ENCODE results near the gene NPAS2. TPM values are rescaled to one million over a fixed set of nuclear protein-coding genes. Genes with fewer than 3 reads are reported as not detected.

NPAS2 gene
- total RNA-seq, 4 donors from 2014 or later = 14.1 to 45.8 (median 28.1) TPM

DNA sequence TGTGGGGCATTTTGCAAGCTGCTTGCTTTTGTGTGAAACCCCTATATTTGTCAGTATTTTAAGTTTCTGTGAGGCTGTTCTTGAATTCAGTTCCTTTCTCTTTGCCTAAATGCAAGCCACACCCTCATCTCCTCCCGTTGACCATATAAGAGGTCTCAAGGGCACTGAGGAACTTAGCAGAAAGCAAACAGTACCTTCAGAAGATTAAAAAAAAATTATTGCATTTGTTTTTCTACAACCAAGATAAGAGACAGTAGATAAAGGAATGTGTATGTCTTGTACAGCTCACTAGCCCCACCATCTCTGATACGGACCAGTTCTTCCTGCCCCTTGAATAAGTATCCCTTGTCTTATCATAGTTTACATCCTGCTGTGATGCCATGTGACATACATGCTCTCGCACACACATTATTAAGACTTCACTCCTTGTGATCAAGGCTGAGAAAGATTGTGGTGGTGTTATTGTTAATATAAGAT is 64.2 kb downstream of the NPAS2 start:
- WGBS = 58% methylated on average over 3 of the region's 3 CpGs

DNA sequence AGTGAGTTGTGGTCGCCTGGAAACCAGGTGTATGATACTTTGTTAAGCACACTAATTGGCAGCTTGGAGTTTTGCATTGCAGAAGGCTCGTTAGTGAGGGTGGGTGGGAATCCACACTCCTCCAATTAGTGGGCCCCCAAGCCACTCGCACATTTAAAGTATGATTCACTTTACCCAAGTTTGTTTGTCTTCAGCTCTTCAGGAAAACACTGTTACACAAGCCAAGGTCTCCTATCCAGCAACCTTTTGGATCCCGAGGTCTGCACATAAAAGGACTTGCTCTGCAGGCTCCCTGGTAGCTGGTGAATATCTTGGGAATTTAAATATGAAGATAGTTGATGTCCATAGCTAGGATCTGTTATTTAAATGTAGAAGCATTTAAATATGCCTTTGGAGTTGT is 66.1 kb downstream of the NPAS2 start:
- intact Hi-C loops (cut with DNase I) = no loop called here

More for the DNA sequence above, 64.2 kb downstream of the NPAS2 start:
- DNase-seq (ENCODE audit: extremely low spot score) = no peak
- Histone ChIP-seq H3K9me3 (no peaks in the 10 kb centered on the region), H3K4me1 (peaks cover 34 to 44% (median 39%) of the 10 kb centered on the region in 4 donors), H3K27me3 (no peaks in the 10 kb centered on the region), H3K4me3 (no peak overlapping the region), H3K27ac (replicated peaks in 1 of 4) (no peak overlapping the region), H3K36me3 (no peaks in the 10 kb centered on the region)
- intact Hi-C loops (cut with DNase I) = no loop called here
- TF ChIP-seq POLR2AphosphoS5 (IDR thresholded peaks at IDR 0.05) (no peak), POLR2A (IDR thresholded peaks at IDR 0.05; ENCODE audit: low read depth) (no peak), EP300 (IDR thresholded peaks at IDR 0.05) (no peak)
- TF ChIP-seq, protein P1, sequence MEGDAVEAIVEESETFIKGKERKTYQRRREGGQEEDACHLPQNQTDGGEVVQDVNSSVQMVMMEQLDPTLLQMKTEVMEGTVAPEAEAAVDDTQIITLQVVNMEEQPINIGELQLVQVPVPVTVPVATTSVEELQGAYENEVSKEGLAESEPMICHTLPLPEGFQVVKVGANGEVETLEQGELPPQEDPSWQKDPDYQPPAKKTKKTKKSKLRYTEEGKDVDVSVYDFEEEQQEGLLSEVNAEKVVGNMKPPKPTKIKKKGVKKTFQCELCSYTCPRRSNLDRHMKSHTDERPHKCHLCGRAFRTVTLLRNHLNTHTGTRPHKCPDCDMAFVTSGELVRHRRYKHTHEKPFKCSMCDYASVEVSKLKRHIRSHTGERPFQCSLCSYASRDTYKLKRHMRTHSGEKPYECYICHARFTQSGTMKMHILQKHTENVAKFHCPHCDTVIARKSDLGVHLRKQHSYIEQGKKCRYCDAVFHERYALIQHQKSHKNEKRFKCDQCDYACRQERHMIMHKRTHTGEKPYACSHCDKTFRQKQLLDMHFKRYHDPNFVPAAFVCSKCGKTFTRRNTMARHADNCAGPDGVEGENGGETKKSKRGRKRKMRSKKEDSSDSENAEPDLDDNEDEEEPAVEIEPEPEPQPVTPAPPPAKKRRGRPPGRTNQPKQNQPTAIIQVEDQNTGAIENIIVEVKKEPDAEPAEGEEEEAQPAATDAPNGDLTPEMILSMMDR (IDR thresholded peaks at IDR 0.05) = no peak

DNA sequence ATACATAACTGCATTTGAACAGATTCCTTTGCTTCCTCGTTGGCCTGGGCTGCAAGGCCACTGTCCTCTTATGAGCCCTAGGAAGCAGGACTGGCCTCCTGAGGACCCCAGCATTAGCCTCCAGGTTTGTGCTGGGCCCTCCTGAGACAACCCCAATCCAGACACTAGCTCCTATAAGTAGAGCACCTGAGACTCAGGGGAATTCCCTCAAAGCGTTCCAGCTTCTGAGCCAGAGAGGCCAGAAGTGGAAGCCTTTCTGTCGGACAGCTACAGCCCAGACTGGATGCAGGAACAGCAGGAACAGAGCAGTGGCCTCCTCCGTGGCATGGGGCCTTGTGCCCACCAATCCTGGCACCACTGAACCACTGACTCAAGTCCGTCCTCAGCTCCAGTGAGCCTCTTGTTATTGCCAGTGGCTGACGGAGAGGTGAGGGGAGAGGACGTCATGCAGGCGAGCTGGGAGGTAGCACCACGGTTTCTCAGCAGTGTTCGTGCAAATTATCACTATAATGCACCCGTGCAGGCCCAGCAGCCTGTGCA is 67.2 kb downstream of the NPAS2 start:
- peaks cover 37 to 44% (median 39%) of the 10 kb centered on the region in 4 donors for H3K4me1 ChIP-seq
- peak overlapping the region in 2 of 4 donors; percentile 15 to 28 for H3K27ac ChIP-seq (replicated peaks in 1 of 4)
- no peak overlapping the region for H3K4me3 ChIP-seq
- H3K9me3 ChIP-seq = no peaks in the 10 kb centered on the region
- intact Hi-C loops (cut with DNase I) = no loop called here
- 80% methylated on average over 9 of the region's 11 CpGs for WGBS
- H3K36me3 ChIP-seq = no peaks in the 10 kb centered on the region
- no peak for TF ChIP-seq POLR2A (IDR thresholded peaks at IDR 0.05; ENCODE audit: low read depth)
- TF ChIP-seq EP300 (IDR thresholded peaks at IDR 0.05) = no peak
- DNase-seq (ENCODE audit: extremely low spot score) = no peak
- H3K27me3 ChIP-seq = no peaks in the 10 kb centered on the region

More for the DNA sequence above, 66.1 kb downstream of the NPAS2 start:
- TF ChIP-seq EP300 (IDR thresholded peaks at IDR 0.05) = no peak
- TF ChIP-seq POLR2AphosphoS5 (IDR thresholded peaks at IDR 0.05) = no peak
- TF ChIP-seq, protein P1 (IDR thresholded peaks at IDR 0.05) = no peak
- Histone ChIP-seq H3K9me3 (no peaks in the 10 kb centered on the region), H3K4me1 (peaks cover 37 to 44% (median 39%) of the 10 kb centered on the region in 4 donors), H3K4me3 (no peak overlapping the region), H3K27ac (replicated peaks in 1 of 4) (no peak overlapping the region), H3K27me3 (no peaks in the 10 kb centered on the region), H3K36me3 (no peaks in the 10 kb centered on the region)
- DNase-seq (ENCODE audit: extremely low spot score) = no peak
- WGBS = 78% methylated on average over 3 of the region's 4 CpGs

DNA sequence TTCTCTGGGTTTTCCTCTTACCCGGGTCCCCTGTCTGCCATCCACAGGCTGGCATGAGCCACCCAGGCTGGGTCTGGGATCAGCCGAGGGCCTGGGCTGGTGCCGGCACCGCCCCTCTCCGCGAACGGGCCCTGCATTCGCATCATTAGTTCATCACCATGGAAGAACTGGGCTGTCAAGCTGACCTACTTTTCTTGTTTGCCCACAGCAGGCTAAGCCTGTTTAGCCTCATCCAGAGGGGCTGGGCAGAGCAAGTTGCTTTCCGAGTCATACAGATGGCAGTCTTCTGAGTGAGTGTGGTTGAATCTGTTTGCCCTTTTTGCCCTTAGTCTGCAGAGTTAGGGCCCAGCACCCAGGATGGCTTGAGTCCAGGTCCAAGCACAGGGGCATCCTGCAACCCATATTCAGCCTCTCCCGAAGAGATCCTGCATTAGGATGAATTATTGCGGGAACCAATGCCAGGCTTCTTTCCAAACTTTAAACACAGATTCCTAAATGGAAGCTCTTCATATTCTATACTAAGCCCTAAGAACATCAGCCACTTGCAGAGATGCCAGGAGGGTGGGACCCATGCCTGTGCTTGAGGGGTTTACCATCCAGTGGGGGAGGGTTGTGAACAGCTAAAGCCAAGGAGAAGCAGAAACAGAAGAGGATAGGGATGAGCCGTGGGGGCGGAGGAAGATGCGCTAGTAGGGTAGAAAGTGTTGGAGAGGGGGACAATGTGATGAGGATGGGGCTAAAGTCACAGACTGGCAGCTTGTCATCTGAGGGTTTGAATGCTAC is 68.0 kb downstream of the NPAS2 start:
- Histone ChIP-seq H3K9me3 (no peaks in the 10 kb centered on the region), H3K36me3 (no peaks in the 10 kb centered on the region), H3K27ac (replicated peaks in 1 of 4) (peak overlapping the region in 3 of 4 donors; percentile 15 to 34 (median 28)), H3K4me1 (peaks cover 34 to 43% (median 36%) of the 10 kb centered on the region in 4 donors), H3K27me3 (no peaks in the 10 kb centered on the region), H3K4me3 (no peak overlapping the region)
- WGBS = 47% methylated on average over 14 of the region's 14 CpGs
- TF ChIP-seq POLR2A (IDR thresholded peaks at IDR 0.05; ENCODE audit: low read depth) (no peak), POLR2AphosphoS5 (IDR thresholded peaks at IDR 0.05) (no peak), EP300 (IDR thresholded peaks at IDR 0.05) (no peak)
- TF ChIP-seq, protein P1 (IDR thresholded peaks at IDR 0.05) = no peak
- intact Hi-C loops (cut with DNase I) = no loop called here
- no peak for DNase-seq (ENCODE audit: extremely low spot score)

DNA sequence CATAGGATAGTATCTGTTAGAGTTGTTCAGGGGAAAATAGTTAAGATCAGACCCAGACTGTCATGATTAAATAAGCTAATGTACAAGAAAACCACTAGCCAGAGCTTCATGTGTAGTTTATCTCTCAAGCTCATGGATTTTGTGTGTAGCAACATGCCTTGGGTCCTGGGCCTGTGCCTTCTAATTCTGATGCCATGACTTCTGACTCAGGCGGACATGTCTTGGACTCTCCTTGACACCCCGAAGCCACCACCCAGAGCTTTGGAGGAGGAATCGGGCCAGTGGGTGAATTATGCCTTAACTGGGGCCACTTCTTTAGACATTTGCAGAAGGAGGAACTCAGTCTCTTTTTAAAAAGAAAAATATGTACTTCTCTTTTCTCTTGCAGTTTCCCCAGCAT is 68.7 kb downstream of the NPAS2 start:
- DNase-seq (ENCODE audit: extremely low spot score) = no peak
- Histone ChIP-seq H3K27me3 (no peaks in the 10 kb centered on the region), H3K4me3 (no peak overlapping the region), H3K36me3 (no peaks in the 10 kb centered on the region), H3K4me1 (peaks cover 27 to 36% (median 32%) of the 10 kb centered on the region in 4 donors), H3K9me3 (no peaks in the 10 kb centered on the region), H3K27ac (replicated peaks in 1 of 4) (no peak overlapping the region)
- WGBS = 82% methylated on average over 3 of the region's 3 CpGs
- intact Hi-C loops (cut with DNase I) = no loop called here
- no peak for TF ChIP-seq POLR2AphosphoS5 (IDR thresholded peaks at IDR 0.05)

Data from esophagus muscularis mucosa (tissue), 4 donors.